GM12872 (cell line): Measurements from ENCODE around the gene C13orf46.

ENCODE experiments used
- TF ChIP-seq, protein P1 (sequence below): IDR thresholded peaks from 3 replicates; pipeline ENCODE4 v1.5.1; 2011; ENCODE audit warnings: low read depth, mild to moderate bottlenecking, low read length, moderate library complexity; ENCODE audit not compliant: insufficient read depth

C13orf46 gene

DNA sequence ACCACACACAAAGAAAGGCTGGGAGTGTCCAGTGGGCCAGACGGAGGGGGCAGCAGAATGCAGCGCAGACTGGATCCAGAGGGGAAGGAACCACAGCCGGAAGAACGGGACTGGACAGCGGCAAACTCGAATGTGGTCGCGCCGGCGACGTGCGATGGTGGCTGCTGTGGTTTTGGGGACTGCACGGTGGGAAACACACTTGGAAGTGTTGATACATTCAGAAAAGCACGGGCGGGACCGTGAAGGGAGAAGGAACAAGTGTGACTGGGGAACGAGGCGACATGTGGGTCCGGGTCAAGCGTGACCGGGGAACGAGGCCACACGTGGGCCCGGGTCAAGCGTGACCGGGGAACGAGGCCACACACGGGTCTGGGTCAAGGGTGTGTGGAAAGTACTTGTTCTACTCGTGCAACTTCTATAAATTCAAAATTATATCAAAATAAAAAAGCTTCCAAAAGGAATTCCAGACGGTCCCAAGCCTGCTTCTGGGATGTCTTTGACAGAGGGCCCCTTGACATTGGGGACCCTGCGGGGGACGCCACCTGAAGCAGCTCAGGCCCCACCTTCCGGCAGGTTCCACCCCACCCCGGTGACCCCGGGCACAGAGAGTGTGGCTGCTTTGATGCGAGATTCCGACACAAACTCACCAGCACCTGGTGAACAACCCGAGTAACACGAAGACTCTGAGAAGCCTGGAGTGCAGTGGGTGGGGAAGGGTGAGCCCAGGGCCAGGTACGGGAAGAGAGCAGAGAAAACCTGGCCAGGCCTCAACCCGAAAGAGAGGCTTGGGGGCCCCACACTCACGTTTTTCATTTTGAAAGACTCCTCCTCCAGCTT lies 25.1 kb upstream of the C13orf46 start:
- TF ChIP-seq, protein P1, sequence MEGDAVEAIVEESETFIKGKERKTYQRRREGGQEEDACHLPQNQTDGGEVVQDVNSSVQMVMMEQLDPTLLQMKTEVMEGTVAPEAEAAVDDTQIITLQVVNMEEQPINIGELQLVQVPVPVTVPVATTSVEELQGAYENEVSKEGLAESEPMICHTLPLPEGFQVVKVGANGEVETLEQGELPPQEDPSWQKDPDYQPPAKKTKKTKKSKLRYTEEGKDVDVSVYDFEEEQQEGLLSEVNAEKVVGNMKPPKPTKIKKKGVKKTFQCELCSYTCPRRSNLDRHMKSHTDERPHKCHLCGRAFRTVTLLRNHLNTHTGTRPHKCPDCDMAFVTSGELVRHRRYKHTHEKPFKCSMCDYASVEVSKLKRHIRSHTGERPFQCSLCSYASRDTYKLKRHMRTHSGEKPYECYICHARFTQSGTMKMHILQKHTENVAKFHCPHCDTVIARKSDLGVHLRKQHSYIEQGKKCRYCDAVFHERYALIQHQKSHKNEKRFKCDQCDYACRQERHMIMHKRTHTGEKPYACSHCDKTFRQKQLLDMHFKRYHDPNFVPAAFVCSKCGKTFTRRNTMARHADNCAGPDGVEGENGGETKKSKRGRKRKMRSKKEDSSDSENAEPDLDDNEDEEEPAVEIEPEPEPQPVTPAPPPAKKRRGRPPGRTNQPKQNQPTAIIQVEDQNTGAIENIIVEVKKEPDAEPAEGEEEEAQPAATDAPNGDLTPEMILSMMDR, result no peak

DNA sequence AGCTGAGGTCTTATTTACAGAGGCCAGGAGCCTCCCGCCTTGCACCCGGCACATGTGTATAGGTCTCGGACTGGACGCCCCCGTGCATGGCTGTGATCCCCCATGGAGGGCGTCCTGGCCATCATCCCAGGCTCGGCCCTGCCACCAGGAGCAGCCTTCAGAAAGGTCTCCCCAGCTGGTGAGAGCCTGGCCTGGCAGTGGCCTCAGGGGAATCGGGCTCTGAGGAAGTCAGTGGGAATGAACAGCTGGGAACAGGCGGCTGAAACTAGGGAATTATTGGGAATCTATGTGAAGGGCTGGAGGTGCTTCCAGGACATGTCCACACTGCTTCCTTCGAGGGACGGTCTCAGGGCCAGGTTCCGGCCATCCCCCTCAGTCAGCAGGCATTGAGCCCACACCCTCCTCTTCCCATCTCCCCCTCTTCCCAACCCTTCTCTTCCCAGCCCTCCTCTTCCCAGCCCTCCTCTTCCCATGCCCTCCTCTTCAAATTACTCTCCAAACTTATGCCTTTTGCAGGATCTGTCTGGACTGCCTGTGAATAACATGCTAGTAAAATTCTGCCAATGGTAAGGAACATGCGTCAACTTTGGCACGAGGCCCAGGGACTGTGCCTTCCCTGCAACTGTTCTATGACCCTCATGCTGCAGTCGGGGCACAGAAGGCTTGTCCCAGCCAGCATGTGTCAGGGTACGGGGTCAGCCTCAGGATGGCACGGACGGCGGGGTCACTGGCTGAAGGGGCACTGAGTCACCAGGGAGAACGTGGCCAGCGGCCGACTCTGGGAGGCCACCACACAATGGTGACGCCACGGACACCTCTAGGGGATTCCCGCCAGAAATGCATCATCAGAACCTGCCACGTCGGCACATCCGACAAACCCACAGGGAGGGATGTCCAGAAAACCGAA lies 24.2 kb upstream of the C13orf46 start:
- TF ChIP-seq, protein P1, result no peak

DNA sequence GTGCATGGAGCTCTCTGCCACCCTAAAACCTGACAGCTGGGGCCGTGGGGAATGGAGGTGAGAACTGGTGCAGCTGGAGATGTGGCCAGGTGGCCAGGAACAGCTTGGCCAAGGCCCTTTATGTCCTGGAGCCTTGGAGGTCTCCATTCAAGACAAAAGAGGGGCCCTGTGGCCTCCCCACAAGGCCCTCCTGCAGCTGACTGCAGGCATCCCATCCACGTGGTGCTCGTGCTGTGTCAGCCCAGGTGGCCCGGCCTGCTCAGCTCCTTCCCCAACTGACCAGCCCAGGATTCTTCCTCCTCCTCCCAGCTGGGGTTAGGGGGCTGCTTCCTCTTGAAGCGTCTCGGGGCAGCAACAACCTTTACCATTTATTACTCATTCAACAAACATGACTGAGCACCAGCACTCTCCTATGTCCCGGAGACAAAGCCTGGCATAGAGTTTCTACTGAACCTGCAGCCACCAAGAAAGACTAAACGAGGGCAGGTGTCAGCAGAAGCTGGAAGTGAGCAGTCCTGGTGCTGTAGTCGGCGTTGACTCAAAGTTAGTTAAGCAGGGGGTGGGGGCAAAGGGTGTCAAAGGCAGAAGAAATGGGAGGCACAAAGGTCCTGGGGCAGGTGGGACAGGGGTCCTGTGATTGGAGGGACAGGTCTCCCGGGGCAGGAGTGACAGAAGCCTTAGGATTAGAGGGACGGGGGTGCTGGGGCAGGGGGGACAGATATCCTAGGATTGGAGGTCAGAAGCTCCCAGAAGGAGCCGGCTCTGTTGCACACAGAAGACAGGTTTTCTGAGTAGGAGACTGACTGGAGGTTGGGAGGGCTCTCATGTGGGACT lies 23.3 kb upstream of the C13orf46 start:
- TF ChIP-seq, protein P1, result no peak

DNA sequence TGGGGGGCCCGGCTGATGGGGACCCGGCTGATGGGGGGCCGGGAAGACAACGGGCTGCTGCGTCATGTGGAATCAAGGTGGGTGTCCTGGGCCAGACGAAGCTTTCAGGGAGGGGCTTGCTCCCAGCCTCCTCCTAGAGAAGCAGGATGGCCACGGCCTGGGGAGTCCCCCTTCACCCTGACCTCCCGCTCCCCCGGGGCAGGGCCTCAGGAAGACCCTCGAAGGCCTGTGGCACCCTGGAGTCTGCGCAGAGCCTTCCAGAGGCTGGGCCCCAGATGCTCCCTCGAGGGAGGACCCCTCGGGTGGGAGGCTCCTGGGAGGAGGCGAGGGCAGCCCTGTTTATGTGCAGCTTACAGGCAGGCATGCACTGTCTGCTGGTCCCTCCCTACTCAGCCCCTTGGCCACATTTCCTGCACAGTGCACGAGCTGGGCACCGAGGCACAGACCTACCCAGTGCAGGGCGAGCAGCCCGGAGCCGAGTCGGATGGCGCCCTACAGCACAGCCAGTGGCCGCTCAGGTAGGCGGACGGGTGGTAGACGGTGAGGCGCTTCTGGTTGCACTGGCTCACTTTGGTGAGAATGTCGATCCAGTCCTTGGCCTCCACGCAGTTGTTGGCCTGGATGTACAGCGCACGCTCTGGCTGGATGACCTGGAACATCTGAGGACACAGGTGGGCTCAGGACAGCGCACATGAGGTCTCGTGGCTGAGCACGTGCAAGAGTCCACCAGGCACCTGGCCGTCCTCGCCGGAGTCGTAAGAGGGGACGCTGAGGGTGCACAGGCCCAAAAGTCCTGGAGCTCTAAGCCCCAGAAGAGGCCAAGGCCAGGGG lies 22.4 kb upstream of the C13orf46 start:
- TF ChIP-seq, protein P1, result no peak

DNA sequence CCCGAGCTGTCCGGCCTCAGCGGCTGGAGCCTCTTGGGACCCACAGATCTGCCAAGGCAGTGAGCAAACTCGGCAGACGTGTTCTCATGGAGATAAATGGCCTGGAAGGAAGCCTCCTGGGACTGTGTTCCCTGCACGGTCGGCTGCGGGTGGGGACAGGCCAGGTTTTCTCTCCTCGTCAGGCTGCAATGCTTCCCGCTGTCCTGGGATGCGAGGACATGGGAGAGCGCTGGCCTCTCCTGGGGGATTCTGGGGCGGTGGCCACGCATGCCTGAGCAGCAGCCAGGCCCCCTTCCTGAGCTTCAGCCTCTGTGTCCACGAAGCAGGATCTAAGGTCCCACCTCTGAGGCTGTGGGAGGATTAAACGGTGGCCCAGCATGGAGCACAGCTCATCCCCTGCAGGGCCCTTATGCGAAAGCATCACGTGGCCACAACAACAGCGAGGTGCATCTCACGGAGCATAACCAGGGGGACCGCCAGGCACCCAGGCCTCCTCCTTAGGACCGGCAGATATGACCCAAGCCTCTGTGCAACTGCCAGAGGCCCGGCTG lies 21.2 kb upstream of the C13orf46 start:
- TF ChIP-seq, protein P1, result no peak

DNA sequence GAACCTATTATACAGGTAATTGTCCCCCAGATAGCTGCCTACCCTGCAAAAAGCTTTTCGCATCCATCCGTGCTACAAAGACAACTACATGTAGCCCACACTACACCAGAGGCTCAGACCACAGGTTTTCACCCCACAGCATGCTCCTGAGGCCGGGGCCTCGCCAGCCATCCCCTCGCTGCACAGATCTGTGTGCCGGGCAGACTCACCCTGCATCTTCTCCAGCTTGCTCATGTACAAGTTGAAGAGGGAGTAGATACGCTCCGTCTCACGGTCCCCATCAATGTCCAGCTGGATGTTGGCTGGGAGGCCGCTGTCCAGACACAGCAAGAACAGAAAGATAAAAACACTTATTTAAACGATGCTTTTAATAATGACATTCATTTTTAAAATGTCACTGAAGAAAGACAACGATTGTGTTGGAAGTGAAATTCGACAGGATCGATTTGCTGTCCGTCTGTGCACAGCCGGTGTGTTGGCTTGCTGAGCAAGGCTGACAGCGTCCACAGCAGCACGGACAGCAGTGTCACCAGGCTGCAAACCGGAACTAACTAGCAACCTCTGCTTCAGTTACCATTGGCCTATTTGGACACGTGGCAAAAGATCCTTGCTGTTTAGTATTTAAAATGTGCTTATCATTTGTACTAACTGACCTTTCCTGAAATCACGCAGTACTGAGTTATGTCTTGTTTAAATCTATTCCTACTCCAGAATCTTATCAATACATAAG lies 18.6 kb upstream of the C13orf46 start:
- TF ChIP-seq, protein P1, result no peak
